Esophagus muscularis mucosa (tissue), 3 donors: ENCODE results near the gene ELL2.

ENCODE experiments used
- POLR2AphosphoS5 ChIP-seq, 2 donors: sonication (generic); formaldehyde crosslinking; IDR thresholded peaks; one replicate each; pipeline ENCODE4 v1.6.1; 2017; ENCODE audit warnings: antibody characterized with exemption in 2 of 2
- TF ChIP-seq, protein P1 (sequence below), 3 experiments: fragments of 200-600 bp in 2 of 3; fragments of 450-650 bp in 1 of 3; sonication (generic) in 2 of 3; IDR thresholded peaks; one replicate each; pipeline ENCODE4 v1.5.1; 2017 to 2019; ENCODE audit warnings: antibody characterized with exemption in 3 of 3, mild to moderate bottlenecking in 2 of 3, moderate library complexity in 1 of 3

DNA sequence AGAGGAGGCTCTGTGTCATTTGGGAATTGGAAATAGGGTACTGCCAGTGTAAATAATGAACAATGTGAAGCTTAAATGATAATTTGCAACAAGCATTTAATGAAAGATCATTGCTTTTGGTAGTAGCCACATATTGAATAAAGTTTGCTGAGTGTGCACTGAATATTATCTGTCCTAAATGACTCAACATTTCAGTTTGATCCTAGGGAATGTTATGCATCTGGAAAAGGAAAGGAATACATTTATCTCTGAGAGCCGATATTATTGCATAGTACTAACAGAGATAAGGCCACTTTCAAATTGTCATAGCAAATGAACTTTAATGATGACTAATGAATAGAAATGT lies 8.7 kb upstream of the ELL2 start:
- TF ChIP-seq, protein P1, sequence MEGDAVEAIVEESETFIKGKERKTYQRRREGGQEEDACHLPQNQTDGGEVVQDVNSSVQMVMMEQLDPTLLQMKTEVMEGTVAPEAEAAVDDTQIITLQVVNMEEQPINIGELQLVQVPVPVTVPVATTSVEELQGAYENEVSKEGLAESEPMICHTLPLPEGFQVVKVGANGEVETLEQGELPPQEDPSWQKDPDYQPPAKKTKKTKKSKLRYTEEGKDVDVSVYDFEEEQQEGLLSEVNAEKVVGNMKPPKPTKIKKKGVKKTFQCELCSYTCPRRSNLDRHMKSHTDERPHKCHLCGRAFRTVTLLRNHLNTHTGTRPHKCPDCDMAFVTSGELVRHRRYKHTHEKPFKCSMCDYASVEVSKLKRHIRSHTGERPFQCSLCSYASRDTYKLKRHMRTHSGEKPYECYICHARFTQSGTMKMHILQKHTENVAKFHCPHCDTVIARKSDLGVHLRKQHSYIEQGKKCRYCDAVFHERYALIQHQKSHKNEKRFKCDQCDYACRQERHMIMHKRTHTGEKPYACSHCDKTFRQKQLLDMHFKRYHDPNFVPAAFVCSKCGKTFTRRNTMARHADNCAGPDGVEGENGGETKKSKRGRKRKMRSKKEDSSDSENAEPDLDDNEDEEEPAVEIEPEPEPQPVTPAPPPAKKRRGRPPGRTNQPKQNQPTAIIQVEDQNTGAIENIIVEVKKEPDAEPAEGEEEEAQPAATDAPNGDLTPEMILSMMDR (IDR thresholded peaks at IDR 0.05), result no peak
- no peak for TF ChIP-seq POLR2AphosphoS5 (IDR thresholded peaks at IDR 0.05)
